Measurements from ENCODE around the gene SLC4A2. TPM values are rescaled to one million over a fixed set of nuclear protein-coding genes. Genes with fewer than 3 reads are reported as not detected.

The SLC4A2 gene
- total and polyA plus RNA-seq, 2 experiments from 2014 or later = 144 to 269 TPM

DNA sequence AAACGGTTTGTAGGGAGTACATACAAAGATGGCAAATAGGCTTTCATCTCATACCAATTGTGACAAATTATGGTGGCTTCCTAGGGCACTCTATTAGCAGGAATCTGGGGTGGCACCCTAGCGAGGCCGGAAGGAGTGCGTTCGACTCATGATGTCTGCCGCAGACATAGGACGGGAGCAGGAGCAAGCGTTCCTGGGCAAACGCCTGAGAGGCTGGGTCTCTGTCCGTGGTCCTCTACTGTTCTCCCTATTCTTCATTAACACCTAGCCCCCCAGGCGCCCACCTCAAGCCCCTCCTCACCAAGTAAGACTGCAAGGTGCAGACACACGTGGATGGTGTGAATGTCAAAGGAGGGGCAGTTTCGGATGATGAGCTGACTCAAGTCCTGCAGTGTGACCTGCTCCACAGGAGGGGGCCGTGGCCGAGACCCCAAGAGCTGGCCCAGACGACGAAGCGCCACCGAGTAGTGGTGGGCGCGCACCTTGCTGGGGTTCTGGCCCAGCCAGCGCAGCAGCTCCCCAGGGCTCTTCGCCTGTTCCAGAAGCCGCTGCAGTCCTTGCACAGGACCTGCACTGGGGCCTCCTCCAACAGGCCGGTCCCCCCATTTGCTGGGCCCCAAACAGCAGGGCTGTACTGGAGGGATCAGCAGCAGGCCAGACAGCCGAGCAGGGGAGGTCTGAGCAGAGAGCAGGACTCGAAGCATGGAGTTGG is 20.0 kb downstream of the SLC4A2 start:
- peaks cover 18% of the 10 kb centered on the region for H3K4me1 ChIP-seq (ENCODE audit: low read depth)
- TF ChIP-seq, protein P1, sequence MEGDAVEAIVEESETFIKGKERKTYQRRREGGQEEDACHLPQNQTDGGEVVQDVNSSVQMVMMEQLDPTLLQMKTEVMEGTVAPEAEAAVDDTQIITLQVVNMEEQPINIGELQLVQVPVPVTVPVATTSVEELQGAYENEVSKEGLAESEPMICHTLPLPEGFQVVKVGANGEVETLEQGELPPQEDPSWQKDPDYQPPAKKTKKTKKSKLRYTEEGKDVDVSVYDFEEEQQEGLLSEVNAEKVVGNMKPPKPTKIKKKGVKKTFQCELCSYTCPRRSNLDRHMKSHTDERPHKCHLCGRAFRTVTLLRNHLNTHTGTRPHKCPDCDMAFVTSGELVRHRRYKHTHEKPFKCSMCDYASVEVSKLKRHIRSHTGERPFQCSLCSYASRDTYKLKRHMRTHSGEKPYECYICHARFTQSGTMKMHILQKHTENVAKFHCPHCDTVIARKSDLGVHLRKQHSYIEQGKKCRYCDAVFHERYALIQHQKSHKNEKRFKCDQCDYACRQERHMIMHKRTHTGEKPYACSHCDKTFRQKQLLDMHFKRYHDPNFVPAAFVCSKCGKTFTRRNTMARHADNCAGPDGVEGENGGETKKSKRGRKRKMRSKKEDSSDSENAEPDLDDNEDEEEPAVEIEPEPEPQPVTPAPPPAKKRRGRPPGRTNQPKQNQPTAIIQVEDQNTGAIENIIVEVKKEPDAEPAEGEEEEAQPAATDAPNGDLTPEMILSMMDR (IDR thresholded peaks at IDR 0.05; ENCODE audit: low read depth, low read length) = no peak
- peaks cover 10% of the 10 kb centered on the region for H3K36me3 ChIP-seq
- peak overlapping the region; percentile 93 for H3K27ac ChIP-seq
- no peaks in the 10 kb centered on the region for H3K9me3 ChIP-seq (ENCODE audit: low read depth)
- H3K27me3 ChIP-seq = no peaks in the 10 kb centered on the region
- DNase-seq (ENCODE audit: low read depth in 1 of 2, low spot score in 1 of 2) = no peak
- peak overlapping the region; percentile 93 for H3K4me3 ChIP-seq

DNA sequence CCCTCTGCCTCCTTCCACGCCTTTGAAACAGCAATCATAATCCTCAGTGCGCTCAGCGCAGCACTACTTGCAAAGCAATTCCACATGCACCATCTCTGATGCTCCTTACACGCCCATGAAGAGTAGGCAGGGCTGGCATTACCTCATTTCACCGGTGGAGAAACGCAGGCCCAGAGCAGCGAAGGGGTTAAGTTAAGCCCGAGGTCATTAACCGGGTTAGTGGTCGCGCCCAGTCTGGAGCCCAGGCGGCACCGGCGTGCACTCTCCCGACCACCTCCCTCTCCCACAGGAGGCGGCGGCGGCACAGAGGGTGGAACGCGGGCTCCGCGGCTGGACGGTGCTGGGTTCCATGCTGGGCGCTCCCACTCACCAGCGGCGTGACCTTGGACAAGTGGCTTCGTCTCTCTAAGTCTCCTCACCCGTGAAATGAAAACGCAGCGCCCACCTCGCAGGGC is 20.7 kb downstream of the SLC4A2 start:
- Histone ChIP-seq H3K36me3 (peaks cover 4% of the 10 kb centered on the region), H3K9me3 (ENCODE audit: low read depth) (no peaks in the 10 kb centered on the region), H3K4me3 (peak overlapping the region; percentile 93), H3K27ac (peak overlapping the region; percentile 93), H3K27me3 (no peaks in the 10 kb centered on the region), H3K4me1 (ENCODE audit: low read depth) (peaks cover 19% of the 10 kb centered on the region)
- TF ChIP-seq, protein P1 (IDR thresholded peaks at IDR 0.05; ENCODE audit: low read depth, low read length) = no peak
- peak; percentile 21 to 46 for DNase-seq (ENCODE audit: low read depth in 1 of 2, low spot score in 1 of 2)

DNA sequence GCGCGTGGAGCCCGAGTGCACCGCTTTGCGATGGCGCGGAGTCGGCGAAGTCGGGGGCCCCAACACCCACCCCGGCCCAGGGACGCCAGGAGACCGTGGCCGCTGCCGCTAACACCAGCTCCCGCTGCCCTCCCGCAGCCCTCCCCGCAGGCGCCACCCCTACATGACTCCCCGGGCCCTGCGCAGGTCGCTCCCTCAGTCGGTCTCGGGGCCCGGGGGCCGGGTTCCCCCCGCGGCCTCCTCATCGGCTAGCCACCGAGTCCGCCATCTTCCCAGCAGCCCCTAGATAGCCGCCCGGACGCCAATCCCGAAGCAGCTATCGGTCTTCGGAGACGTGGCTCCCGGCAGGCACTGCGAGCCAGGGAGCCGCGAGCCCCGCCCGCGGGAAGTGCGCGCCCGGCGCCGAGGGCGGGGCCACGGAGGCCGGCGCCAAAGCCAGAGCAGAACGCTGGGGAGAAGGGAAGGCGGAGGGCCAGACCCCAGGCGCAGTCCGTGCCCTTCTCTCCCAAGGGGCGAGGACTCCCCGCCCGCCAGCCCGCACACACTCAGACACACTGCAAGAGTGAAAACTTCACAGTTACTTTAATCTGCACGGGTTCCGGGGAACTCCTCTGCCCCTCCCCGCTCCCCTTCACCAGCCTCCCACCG is 21.3 kb downstream of the SLC4A2 start, which contains the start of gene FASTK:
Gene FASTK, minus strand, starts transcription at position 288 of the 648 bp plus-strand sequence. Its CDS starts 43 bp downstream, at position 245.
- no peaks in the 10 kb centered on the region for H3K9me3 ChIP-seq (ENCODE audit: low read depth)
- peaks cover 23% of the 10 kb centered on the region for H3K4me1 ChIP-seq (ENCODE audit: low read depth)
- TF ChIP-seq, protein P1 (IDR thresholded peaks at IDR 0.05; ENCODE audit: low read depth, low read length) = no peak
- H3K4me3 ChIP-seq = peak within 1 kb of the TSS; percentile 93
- DNase-seq (ENCODE audit: low read depth in 1 of 2, low spot score in 1 of 2) = peak; percentile 91 to 96
- H3K36me3 ChIP-seq = no peaks in the 10 kb centered on the region
- H3K27ac ChIP-seq = peak within 1 kb of the TSS; percentile 93
- H3K27me3 ChIP-seq = no peaks in the 10 kb centered on the region

DNA sequence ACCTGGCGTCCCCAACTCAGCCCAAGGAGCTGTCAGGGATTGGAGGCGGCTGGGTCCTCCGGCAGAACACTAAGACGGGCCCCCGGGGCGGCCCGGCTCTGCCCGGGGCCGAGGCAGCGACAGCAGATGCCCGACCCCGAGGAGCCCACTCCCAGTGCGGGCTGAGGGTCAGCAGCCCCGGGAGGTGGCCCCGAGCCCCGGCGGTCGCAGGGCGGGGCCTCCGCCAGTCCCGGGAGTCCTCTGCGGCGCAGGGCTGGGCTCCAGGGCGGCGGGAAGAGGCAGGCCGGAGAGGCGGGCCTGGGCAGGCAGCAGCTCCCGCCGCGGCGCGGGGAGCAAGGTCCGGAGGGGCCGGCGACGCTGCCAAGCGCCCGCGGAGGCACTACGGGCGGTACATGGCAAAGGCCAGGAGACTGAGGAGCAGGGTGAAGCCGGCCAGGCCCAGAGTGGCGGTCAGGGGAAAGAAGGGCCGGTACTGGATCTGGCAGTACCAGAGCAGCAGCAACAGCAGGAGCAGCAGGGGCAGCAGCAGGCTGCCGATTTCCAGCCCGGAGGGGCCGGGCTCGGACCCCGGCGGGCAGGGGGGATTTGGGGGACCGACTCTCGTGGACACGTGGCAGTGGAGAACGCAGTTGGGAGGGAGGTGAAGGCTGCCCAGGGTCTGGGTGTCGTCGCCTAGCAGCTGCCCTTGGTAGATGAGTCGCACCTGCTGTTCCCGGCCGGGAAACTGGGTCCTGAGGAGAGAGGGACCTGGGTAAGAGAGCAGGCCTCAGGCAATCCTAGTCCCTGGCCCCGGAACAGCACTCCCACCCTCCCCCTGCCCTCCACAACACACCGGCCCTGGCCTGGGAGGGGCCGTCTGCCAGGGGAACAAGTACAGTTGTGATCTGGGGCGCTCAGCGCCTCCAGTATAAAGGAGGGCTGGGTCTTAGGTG is 22.0 kb downstream of the SLC4A2 start:
- H3K4me3 ChIP-seq = peak overlapping the region; percentile 7
- no peaks in the 10 kb centered on the region for H3K9me3 ChIP-seq (ENCODE audit: low read depth)
- no peaks in the 10 kb centered on the region for H3K27me3 ChIP-seq
- H3K36me3 ChIP-seq = no peaks in the 10 kb centered on the region
- peak in 1 of 2 donors; percentile 43 for DNase-seq (ENCODE audit: low read depth in 1 of 2, low spot score in 1 of 2)
- peak overlapping the region; percentile 93 for H3K27ac ChIP-seq
- TF ChIP-seq, protein P1 (IDR thresholded peaks at IDR 0.05; ENCODE audit: low read depth, low read length) = no peak
- H3K4me1 ChIP-seq (ENCODE audit: low read depth) = peaks cover 23% of the 10 kb centered on the region
